ENCODE measurements around the gene HINT2. TPM values are rescaled to one million over a fixed set of nuclear protein-coding genes. Genes with fewer than 3 reads are reported as not detected.

The HINT2 gene
- total RNA-seq, 2 donors from 2014 or later: 31.3 to 35.0 TPM

DNA sequence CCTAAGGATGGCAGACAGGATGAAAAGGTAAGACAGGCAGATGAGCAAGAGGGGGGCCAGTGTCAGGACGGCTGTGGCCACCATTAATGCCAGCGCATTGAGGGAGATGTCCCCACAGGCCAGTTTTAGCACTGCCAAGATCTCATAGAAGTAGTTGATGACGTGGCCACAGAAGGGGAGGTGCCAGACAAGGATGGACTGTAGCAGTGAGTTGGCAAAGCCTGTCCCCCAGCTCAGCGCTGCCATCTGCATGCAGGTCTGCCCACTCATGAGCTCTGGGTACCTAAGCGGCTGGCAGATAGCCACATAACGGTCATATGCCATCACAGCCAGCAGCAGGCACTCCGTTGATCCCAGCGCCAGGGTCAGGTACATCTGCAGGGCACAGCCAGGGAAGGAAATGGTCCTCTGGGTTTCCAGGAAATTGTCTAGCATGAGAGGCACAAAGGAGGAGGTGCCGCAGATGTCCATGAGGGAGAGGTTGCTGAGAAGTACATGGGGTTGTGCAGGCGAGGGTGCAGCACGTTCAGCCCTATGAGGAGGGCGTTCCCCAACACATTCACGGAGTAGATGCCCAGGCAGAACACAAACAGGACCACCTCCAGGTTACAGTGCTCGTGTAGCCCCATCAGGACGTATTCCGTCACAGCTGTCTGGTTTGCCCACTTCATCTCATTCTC lies 44.6 kb upstream of the HINT2 start:
- TF ChIP-seq, protein P1, sequence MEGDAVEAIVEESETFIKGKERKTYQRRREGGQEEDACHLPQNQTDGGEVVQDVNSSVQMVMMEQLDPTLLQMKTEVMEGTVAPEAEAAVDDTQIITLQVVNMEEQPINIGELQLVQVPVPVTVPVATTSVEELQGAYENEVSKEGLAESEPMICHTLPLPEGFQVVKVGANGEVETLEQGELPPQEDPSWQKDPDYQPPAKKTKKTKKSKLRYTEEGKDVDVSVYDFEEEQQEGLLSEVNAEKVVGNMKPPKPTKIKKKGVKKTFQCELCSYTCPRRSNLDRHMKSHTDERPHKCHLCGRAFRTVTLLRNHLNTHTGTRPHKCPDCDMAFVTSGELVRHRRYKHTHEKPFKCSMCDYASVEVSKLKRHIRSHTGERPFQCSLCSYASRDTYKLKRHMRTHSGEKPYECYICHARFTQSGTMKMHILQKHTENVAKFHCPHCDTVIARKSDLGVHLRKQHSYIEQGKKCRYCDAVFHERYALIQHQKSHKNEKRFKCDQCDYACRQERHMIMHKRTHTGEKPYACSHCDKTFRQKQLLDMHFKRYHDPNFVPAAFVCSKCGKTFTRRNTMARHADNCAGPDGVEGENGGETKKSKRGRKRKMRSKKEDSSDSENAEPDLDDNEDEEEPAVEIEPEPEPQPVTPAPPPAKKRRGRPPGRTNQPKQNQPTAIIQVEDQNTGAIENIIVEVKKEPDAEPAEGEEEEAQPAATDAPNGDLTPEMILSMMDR (IDR thresholded peaks at IDR 0.05): no peak
- Histone ChIP-seq H3K9me3 (no peaks in the 10 kb centered on the region), H3K36me3 (no peaks in the 10 kb centered on the region), H3K27ac (no peak overlapping the region), H3K27me3 (no peaks in the 10 kb centered on the region), H3K4me3 (no peak overlapping the region), H3K4me1 (peaks cover 0 to 5% of the 10 kb centered on the region in 2 donors)
- peak; percentile 59 for DNase-seq (ENCODE audit: low spot score)

DNA sequence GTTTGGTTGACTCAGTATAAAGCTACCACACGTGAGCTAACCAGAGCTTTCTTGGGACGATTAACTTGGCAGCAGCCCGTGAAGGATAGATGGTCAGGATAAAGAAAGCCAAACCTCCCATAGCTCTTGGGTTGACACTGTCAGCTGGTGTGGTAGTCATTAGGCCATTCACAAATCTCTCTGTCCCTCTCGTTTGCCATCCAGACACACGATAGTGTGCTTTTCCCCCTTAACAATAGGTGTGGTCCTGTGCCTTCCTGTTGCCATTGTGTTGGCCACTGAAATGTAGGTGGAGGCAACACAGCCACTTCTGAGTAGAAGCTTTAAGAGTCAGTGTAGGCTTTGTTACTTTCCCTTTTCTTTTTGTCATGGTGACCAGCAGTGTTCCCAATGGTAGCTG lies 43.6 kb upstream of the HINT2 start:
- TF ChIP-seq, protein P1 (IDR thresholded peaks at IDR 0.05): no peak
- no peaks in the 10 kb centered on the region for H3K27me3 ChIP-seq

DNA sequence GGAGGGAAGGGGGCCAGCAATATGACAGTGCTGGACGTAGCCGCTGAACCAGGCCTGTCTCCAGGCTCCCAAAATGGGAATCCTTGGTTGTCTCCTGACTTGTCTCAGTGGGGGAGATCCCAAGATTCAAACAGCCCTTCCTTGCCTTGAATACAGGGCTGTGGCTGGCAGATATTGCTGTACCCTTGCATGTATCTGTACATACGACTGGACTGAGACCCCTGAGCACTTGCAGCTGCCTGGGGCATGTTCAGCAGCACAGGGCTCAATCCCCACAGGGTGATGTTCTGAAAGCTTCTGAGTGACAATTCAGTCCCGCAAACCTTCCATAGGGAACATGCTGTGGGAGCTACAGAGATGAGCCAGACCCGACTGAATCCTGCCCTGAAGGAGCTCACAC lies 42.0 kb upstream of the HINT2 start:
- H3K9me3 ChIP-seq: no peaks in the 10 kb centered on the region
- peak; percentile 32 for DNase-seq (ENCODE audit: low spot score)
- H3K4me1 ChIP-seq: peaks cover 0 to 5% of the 10 kb centered on the region in 2 donors
- H3K4me3 ChIP-seq: no peak overlapping the region
- no peak overlapping the region for H3K27ac ChIP-seq
- no peaks in the 10 kb centered on the region for H3K27me3 ChIP-seq
- TF ChIP-seq, protein P1 (IDR thresholded peaks at IDR 0.05): no peak
- H3K36me3 ChIP-seq: peaks cover 10% of the 10 kb centered on the region

More for the DNA sequence above, 43.6 kb upstream of the HINT2 start:
- H3K9me3 ChIP-seq: no peaks in the 10 kb centered on the region
- DNase-seq (ENCODE audit: low spot score): no peak
- peaks cover 6% of the 10 kb centered on the region for H3K36me3 ChIP-seq
- peaks cover 0 to 5% of the 10 kb centered on the region in 2 donors for H3K4me1 ChIP-seq
- H3K27ac ChIP-seq: no peak overlapping the region
- H3K4me3 ChIP-seq: no peak overlapping the region

DNA sequence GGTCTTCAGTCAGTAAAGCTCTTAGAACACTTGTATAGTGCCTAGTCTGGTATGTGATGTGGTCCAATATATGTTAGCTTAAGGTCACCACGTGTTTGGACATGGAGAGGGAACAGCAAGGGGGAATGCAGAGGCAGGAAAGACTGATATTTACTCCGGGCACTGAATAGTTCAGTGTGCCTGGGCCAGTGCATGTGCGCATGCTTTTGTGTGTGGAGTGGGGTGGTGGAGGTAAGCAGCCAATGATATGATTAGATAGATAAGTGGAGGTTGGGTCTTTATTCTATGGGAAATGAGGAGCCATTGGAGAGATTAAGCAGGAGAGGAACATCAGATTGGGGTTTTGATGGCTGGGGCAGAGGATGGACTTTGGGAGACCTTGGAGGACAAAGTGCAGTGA lies 41.4 kb upstream of the HINT2 start:
- Histone ChIP-seq H3K27me3 (no peaks in the 10 kb centered on the region), H3K4me1 (peaks cover 0 to 5% of the 10 kb centered on the region in 2 donors), H3K27ac (no peak overlapping the region), H3K9me3 (no peaks in the 10 kb centered on the region), H3K36me3 (peaks cover 10% of the 10 kb centered on the region), H3K4me3 (no peak overlapping the region)
- peak; percentile 26 for DNase-seq (ENCODE audit: low spot score)
- TF ChIP-seq, protein P1 (IDR thresholded peaks at IDR 0.05): no peak

DNA sequence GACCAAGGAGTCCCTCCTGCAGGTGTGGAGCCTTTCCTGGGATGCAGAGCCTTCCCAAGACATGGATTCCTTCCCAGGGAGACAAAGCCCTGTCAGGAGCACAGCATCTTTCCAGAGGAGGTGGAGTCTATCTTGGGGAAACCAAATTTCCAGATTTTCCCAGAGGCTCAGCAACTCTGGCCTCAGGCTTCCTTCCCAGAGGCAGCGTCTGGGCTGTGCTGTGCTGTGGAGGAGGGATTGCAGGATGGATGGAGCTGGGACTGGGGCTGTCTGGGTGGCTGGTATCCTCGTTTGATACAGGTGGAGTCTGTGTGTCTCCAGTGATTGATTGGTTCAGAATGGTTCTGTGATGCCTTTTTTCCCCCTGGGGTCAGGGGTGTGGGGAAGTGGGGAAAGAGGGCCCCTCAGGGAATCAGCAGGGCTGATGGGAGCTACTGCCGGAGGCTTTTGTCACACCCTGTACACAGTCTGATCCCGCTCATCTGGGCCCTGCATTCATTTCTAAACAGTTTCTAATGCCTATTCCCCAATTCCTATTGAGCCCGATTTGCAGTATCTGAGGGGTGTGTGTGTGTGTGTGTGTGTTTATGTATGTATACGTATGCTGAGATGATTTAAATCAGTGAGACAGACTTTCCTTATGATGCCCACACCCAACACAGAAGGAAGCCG lies 39.4 kb upstream of the HINT2 start:
- Histone ChIP-seq H3K9me3 (no peaks in the 10 kb centered on the region), H3K36me3 (peaks cover 10% of the 10 kb centered on the region), H3K4me1 (peaks cover 0 to 2% of the 10 kb centered on the region in 2 donors), H3K4me3 (no peak overlapping the region), H3K27me3 (no peaks in the 10 kb centered on the region), H3K27ac (no peak overlapping the region)
- DNase-seq (ENCODE audit: low spot score): peak; percentile 4
- TF ChIP-seq, protein P1 (IDR thresholded peaks at IDR 0.05): no peak
